ENCODE measurements around the gene FLAD1.

Gene FLAD1

DNA sequence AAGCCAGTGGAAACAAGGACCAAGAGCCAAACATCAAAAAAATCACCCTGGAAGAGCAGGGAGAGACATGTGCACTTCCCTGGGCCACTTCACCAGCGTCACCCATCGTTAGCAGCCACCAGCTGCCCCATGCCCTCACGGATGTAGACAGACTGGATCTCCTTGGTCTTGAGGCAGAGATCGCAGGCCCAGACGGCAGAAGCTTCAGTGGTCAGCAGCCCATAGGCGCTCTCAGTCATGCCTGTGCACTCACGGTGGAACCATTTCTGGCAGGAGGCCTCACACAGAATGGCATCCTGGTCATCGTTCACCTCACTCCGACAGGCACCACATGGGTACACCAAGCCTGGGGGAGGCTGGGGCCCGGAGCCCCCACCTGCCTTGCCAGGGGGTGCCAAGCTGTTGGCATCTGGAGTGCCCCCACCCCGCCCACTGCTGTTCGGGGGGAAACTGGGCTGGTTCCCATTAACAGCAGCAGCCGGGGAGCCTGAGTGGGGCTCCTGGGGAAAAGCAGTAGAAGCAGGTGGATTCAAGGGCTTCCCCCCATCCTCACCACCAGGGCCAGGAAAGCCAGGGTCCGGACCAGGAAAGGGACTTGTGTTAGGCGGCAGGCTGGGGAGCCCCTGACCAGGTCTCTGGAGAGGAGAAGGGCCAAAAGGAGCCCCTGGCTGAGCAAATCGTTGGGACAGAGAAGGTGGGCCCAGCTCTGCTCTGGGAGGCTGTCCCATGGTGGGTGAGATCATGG, 24.3 kb upstream of the FLAD1 start:
- no peak overlapping the region for H3K4me3 ChIP-seq (replicated peaks; ENCODE audit: low read depth, low read length)

DNA sequence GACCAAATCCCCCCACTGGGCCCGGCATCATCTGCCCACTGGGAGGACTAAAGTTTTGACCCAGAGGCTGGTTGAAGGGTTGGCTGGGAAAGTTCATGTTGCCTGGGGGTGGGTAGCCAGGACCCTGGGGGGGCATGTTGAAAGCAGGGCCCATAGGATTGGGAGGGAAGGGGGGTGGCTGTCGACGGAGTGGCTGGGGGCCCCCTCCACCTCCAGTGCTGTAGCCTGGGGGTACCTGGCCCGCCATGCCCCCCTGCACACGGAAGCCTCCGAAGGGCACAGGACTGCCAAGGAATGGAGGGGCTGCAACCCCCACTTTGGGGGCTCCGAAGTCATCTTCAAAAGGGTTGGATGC, 23.7 kb upstream of the FLAD1 start:
- TF ChIP-seq, protein P1, sequence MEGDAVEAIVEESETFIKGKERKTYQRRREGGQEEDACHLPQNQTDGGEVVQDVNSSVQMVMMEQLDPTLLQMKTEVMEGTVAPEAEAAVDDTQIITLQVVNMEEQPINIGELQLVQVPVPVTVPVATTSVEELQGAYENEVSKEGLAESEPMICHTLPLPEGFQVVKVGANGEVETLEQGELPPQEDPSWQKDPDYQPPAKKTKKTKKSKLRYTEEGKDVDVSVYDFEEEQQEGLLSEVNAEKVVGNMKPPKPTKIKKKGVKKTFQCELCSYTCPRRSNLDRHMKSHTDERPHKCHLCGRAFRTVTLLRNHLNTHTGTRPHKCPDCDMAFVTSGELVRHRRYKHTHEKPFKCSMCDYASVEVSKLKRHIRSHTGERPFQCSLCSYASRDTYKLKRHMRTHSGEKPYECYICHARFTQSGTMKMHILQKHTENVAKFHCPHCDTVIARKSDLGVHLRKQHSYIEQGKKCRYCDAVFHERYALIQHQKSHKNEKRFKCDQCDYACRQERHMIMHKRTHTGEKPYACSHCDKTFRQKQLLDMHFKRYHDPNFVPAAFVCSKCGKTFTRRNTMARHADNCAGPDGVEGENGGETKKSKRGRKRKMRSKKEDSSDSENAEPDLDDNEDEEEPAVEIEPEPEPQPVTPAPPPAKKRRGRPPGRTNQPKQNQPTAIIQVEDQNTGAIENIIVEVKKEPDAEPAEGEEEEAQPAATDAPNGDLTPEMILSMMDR (IDR thresholded peaks at IDR 0.05; ENCODE audit: low read length, missing control alignments), result no peak
- no peak overlapping the region for H3K4me3 ChIP-seq (replicated peaks; ENCODE audit: low read depth, low read length)
- no peak for DNase-seq (ENCODE audit: low read depth)

More for the DNA sequence above, 24.3 kb upstream of the FLAD1 start:
- TF ChIP-seq, protein P1 (IDR thresholded peaks at IDR 0.05; ENCODE audit: low read length, missing control alignments), result no peak
- DNase-seq (ENCODE audit: low read depth), result no peak

DNA sequence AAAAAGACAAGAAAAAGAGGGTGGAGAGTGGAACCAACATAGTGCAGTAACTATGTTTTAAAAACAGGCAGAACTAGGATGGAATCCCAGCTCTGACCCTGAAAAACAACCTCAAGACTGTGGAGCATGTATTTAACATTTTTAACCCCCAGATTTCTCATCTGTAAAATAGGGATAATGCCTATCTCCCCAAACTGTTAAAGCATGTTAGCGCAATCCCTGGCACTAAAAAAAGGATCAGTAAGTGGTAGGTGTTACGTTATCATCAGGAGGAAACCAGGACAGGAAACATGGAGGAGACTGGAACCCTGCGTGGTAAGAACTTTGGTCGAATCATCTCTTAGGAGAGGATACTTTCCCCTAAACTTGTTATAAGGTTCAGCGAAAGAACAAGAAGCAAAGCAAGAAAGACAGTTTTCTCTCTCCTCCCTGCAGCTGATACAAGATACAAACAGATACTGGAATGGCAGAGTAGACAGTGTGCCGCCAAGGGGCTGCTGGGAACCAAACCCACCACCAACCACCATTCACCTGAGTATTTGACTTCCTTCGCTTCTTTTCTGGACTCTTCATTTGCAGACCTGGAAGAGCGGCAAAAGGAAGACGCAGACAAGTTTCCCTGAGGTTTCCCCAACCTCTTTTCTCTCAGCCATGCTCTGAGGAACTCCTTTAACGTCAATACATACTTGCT, 22.6 kb upstream of the FLAD1 start:
- no peak for DNase-seq (ENCODE audit: low read depth)
- TF ChIP-seq, protein P1 (IDR thresholded peaks at IDR 0.05; ENCODE audit: low read length, missing control alignments), result no peak

DNA sequence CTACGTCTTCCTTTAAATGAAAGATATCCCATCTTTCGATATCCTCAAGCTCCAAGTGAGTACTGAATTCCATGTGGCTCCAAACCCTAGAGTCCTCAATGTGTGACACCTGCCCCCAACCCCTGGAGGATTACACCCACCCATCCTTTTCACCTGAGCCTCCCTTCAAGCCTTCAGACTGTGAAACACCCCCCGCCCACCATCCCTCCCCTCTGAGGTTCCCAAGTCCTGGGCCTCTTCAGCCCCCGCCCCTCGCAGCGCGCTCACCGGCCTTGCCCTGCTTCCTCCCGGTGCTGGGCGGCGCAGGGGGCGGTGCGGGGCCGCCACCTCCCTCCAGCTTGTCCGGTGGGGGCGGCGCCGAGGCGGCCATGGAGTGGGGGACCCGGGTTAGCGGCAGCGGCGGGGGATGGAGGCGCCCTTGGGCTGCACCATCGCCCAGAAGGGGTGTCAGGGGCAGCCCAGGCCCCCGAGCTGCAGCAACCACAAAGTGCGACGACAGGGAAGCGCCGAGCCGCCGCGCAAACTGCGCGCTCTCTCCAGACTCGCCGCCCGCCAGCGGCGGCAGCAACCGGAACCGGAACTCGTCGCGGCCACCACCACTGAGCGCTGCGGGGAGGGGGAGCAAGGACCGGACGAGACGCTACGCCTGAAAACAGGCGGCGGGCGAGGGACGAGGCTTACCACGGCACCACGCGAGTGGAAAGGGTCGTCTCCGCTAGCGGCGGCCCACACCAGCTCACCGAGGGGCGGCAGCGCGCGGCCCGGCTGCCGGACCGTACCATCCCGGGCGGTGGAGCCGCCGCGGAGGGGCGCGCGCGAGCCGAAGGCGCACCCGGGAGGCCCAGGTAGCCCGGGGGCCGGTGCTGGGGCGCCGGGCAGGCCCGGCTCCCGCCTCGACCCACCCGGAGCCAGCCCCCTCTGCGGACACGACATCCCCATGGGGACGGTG, 21.7 kb upstream of the FLAD1 start, which contains the start of gene PYGO2:
Gene PYGO2, minus strand, starts transcription at position 576 of the 949 bp plus-strand sequence. Its CDS starts 206 bp downstream, at position 370.
- peak; percentile 76 for DNase-seq (ENCODE audit: low read depth)
- TF ChIP-seq, protein P1 (IDR thresholded peaks at IDR 0.05; ENCODE audit: low read length, missing control alignments), result no peak
- H3K4me3 ChIP-seq (replicated peaks; ENCODE audit: low read depth, low read length), result peak within 1 kb of the TSS; percentile 68

More for the DNA sequence above, 22.6 kb upstream of the FLAD1 start:
- H3K4me3 ChIP-seq (replicated peaks; ENCODE audit: low read depth, low read length), result peak overlapping the region; percentile 68

DNA sequence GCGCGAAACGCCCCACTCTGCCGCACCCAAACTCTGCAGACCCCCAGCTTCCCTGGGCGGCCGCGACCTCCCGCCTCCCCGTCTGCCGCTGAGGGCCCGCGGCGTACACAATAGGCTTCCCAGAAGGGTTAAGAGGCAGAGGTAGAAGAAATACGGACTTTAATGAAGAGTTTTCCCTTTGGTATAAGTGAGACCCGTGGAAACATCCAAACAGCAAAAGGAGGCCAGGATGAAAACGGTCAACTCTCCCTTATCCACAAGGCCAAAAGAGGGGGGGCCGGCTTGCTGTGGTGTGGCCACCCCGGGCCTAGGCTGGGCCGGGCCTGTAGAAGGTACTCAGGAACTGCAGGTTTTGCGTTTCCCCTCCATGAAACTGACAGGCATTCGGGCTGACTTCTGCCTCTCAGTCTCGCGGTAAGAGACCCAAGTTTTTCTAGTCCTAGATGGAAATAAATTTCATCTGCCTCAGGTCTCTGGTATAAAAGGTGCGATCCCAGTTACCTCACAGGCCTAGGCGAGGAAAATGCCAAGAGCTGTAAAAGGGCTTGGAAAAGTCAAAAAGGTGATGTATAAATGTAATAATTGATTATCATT, 20.9 kb upstream of the FLAD1 start:
- TF ChIP-seq, protein P1 (IDR thresholded peaks at IDR 0.05; ENCODE audit: low read length, missing control alignments), result no peak
- no peak for DNase-seq (ENCODE audit: low read depth)
- peak overlapping the region; percentile 68 for H3K4me3 ChIP-seq (replicated peaks; ENCODE audit: low read depth, low read length)

DNA sequence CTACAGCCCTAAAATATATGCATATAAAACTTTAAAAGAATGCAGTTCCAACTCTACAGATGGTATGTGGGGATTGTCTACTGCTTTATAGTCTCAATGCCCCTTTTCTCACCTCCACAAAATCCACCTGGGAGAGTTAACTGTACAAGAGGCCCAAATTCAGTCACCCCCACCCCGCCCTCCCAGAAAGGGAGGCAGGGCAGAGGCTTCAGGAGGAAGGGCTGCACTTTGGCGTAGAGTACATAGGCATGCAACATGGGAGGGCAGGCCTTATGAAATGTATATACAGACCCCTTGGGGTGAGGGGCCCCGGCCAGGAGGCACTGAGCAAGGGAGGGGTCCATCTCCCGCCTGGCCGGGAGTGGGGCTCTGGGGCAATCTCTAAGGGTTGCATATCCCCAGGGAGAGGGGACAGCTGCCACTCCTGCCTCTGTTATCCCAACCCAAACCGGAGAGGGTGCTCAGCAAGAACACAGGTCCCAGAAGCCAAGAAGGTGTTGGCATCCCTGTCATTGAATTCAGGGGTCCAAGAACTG, 20.3 kb upstream of the FLAD1 start:
- TF ChIP-seq, protein P1 (IDR thresholded peaks at IDR 0.05; ENCODE audit: low read length, missing control alignments), result no peak
- no peak for DNase-seq (ENCODE audit: low read depth)
- H3K4me3 ChIP-seq (replicated peaks; ENCODE audit: low read depth, low read length), result peak overlapping the region; percentile 68

Measured in fibroblast of pulmonary artery (primary cell).